AG04450 (cell line): ENCODE data around the gene EI24. TPM values are rescaled to one million over a fixed set of nuclear protein-coding genes. Genes with fewer than 3 reads are reported as not detected.

Experiments
- CTCF ChIA-PET: fragments of 300-600, 350-600 bp; formaldehyde crosslinking; extraction: SDS; loops from one replicate; lab custom pipeline; 2022; ENCODE audit warnings: antibody characterized with exemption, inconsistent platforms; lab: Charles Lee
- POLR2A ChIA-PET: fragments of 350-600 bp; formaldehyde crosslinking; extraction: SDS; loops from one replicate; lab custom pipeline; 2021; ENCODE audit warnings: antibody characterized with exemption, inconsistent platforms; lab: Yijun Ruan, JAX
- DNase-seq: peaks from one replicate; pipeline ENCODE4 v3.0.0-alpha.2; 2011; ENCODE audit warnings: low read depth, low spot score
- H3K27ac ChIP-seq: one replicate; pipeline ENCODE4 v1.5.1; 2012; ENCODE audit warnings: low read depth, low read length, control low read depth
- H3K27me3 ChIP-seq: one replicate; pipeline ENCODE4 v1.6.0; 2012; ENCODE audit warnings: low read length; ENCODE audit not compliant: control insufficient read depth, insufficient read depth
- H3K4me3 ChIP-seq: 2 replicates; pipeline ENCODE4 v1.5.1; 2011; ENCODE audit warnings: mild to moderate bottlenecking, low read depth, low read length, control low read depth
- H3K9me3 ChIP-seq: 2 replicates; pipeline ENCODE4 v1.5.1; 2012; ENCODE audit warnings: low read length; ENCODE audit not compliant: control insufficient read depth, insufficient read depth
- polyA plus RNA-seq: library from polyadenylated mRNA; depleted of rRNA; stranded (reverse); fragments of >200 nt; gene quantifications from 2 replicates; pipeline ENCODE4 v1.2.3, GENCODE V29; 2011; rRNA removed
- small RNA-seq: library from RNA; depleted of rRNA; stranded (forward); fragments of <200 nt; gene quantifications from one replicate; pipeline ENCODE3, GENCODE V24; 2012; ENCODE audit warnings: low read depth; ENCODE audit not compliant: insufficient read length
- TF ChIP-seq, protein P1 (sequence below): IDR thresholded peaks from 2 replicates; pipeline ENCODE4 v1.5.1; 2011; ENCODE audit warnings: low read depth, low read length, control low read depth, inconsistent platforms

EI24 gene
- polyA plus RNA-seq, 1 experiment, result 150 TPM

DNA sequence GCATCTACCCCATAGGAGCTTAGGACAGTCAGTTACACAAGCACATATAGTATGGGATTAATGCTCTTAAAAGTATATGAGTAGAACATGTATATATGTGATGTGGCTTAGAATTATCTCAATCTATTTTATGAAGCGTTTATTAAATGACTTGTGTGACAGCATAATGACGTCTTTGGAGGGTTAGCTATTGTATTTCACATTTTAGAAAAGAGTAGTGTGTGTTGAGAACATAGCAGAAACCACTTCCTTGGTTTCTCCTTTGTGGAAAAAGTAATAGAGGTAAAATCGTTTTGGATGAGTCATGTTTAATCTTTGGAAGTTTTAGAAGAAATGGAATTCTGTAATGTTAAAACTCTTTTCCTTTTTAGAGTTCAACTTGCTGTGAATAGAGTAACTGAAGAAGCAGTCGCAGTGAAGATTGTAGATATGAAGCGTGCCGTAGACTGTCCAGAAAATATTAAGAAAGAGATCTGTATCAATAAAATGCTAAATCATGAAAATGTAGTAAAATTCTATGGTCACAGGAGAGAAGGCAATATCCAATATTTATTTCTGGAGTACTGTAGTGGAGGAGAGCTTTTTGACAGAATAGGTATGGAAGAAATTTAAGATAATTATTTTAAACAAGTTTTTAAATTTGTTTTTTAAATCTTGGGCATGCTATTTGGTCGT lies 58.1 kb downstream of the EI24 start:
- Histone ChIP-seq H3K4me3 (peak overlapping the region; percentile 75), H3K27me3 (no peaks in the 10 kb centered on the region), H3K9me3 (no peaks in the 10 kb centered on the region), H3K27ac (no peak overlapping the region)
- ChIA-PET POLR2A (no interaction called here), CTCF (interaction anchor here (0.5 to 1.2 kb wide), 5 partner anchors 22 to 689 kb away, joined by 3 to 5 read pairs (median 3); no protein-coding TSS in a partner anchor)
- TF ChIP-seq, protein P1, sequence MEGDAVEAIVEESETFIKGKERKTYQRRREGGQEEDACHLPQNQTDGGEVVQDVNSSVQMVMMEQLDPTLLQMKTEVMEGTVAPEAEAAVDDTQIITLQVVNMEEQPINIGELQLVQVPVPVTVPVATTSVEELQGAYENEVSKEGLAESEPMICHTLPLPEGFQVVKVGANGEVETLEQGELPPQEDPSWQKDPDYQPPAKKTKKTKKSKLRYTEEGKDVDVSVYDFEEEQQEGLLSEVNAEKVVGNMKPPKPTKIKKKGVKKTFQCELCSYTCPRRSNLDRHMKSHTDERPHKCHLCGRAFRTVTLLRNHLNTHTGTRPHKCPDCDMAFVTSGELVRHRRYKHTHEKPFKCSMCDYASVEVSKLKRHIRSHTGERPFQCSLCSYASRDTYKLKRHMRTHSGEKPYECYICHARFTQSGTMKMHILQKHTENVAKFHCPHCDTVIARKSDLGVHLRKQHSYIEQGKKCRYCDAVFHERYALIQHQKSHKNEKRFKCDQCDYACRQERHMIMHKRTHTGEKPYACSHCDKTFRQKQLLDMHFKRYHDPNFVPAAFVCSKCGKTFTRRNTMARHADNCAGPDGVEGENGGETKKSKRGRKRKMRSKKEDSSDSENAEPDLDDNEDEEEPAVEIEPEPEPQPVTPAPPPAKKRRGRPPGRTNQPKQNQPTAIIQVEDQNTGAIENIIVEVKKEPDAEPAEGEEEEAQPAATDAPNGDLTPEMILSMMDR, result no peak
- DNase-seq, result no peak

Small RNAs within 50 kb of the gene (small RNA-seq; reads per million reads assigned to genes)
- not detected for gene RNU6-1156P

Other genes starting within 250 kb of the EI24 start
- 61.9 and 63.9 TPM in 2 replicates for gene FEZ1, start 73.2 kb upstream of the EI24 start, polyA plus RNA-seq
- gene STT3A, start 23.4 kb downstream of the EI24 start, polyA plus RNA-seq, result 382 and 401 TPM in 2 replicates
- gene CHEK1, start 55.7 kb downstream of the EI24 start, polyA plus RNA-seq, result 20.8 and 33.2 TPM in 2 replicates
- gene ACRV1, start 111.4 kb downstream of the EI24 start, polyA plus RNA-seq, result not detected in 2 replicates
- not detected in 2 replicates for gene PATE1, start 176.8 kb downstream of the EI24 start, polyA plus RNA-seq
- gene PATE2, start 209.4 kb downstream of the EI24 start, polyA plus RNA-seq, result not detected in 2 replicates
- gene PATE3, start 218.7 kb downstream of the EI24 start, polyA plus RNA-seq, result not detected in 2 replicates